Trophoblast cell (in vitro differentiated cells and primary cell): ENCODE results near the gene POU2F1.

Experiments
- DNase-seq, 2 donors: peaks; one replicate each; pipeline ENCODE4 v3.0.0-alpha.2; 2016
- H2AFZ ChIP-seq: 2 replicates; pipeline ENCODE4 v1.6.1; 2013; ENCODE audit warnings: low read length, moderate library complexity, mild to moderate bottlenecking; ENCODE audit not compliant: insufficient read depth, poor library complexity
- H2AK5ac ChIP-seq: 2 replicates; pipeline ENCODE4 v1.6.1; 2013; ENCODE audit warnings: mild to moderate bottlenecking, low read length
- H2BK120ac ChIP-seq: 2 replicates; pipeline ENCODE4 v1.6.1; 2013; ENCODE audit warnings: low read length, mild to moderate bottlenecking, moderate library complexity; ENCODE audit not compliant: insufficient read depth, poor library complexity
- H2BK12ac ChIP-seq: 2 replicates; pipeline ENCODE4 v1.6.1; 2013; ENCODE audit warnings: mild to moderate bottlenecking, low read length, moderate library complexity
- H2BK5ac ChIP-seq: 2 replicates; pipeline ENCODE4 v1.6.1; 2013; ENCODE audit warnings: low read length, low read depth, moderate library complexity, mild to moderate bottlenecking; ENCODE audit not compliant: poor library complexity
- H3K14ac ChIP-seq: 2 replicates; pipeline ENCODE4 v1.6.1; 2013; ENCODE audit warnings: mild to moderate bottlenecking, low read length
- H3K18ac ChIP-seq: 2 replicates; pipeline ENCODE4 v1.6.1; 2013; ENCODE audit warnings: mild to moderate bottlenecking, low read length
- H3K23ac ChIP-seq: 2 replicates; pipeline ENCODE4 v1.6.1; 2013; ENCODE audit warnings: low read length
- H3K27ac ChIP-seq: 2 replicates; pipeline ENCODE4 v1.5.1; 2013; ENCODE audit warnings: low read depth, mild to moderate bottlenecking, inconsistent platforms, low read length, moderate library complexity
- H3K27me3 ChIP-seq: 2 replicates; pipeline ENCODE4 v1.6.1; 2013; ENCODE audit warnings: inconsistent platforms, mild to moderate bottlenecking, low read length, moderate library complexity; ENCODE audit not compliant: insufficient read depth
- H3K36me3 ChIP-seq, 2 experiments: 1 replicate in 1 of 2; 2 replicates in 1 of 2; pipeline ENCODE4 v1.6.1; 2013; ENCODE audit warnings: low read length in 2 of 2, mild to moderate bottlenecking in 2 of 2, moderate library complexity in 1 of 2; ENCODE audit not compliant: insufficient read depth in 2 of 2, control insufficient read depth in 1 of 2
- H3K4ac ChIP-seq: 2 replicates; pipeline ENCODE4 v1.6.1; 2013; ENCODE audit warnings: low read depth, mild to moderate bottlenecking, low read length, moderate library complexity
- H3K4me1 ChIP-seq, 2 experiments: 1 replicate in 1 of 2; 2 replicates in 1 of 2; pipeline ENCODE4 v1.6.1; 2013; ENCODE audit warnings: low read length in 2 of 2, mild to moderate bottlenecking in 2 of 2, moderate library complexity in 1 of 2; ENCODE audit not compliant: insufficient read depth in 2 of 2, control insufficient read depth in 1 of 2
- H3K4me2 ChIP-seq: 2 replicates; pipeline ENCODE4 v1.6.1; 2013; ENCODE audit warnings: inconsistent platforms, mild to moderate bottlenecking, low read length, moderate library complexity
- H3K4me3 ChIP-seq: 2 replicates; pipeline ENCODE4 v1.5.1; 2013; ENCODE audit warnings: mild to moderate bottlenecking, low read depth, low read length, inconsistent platforms
- H3K79me1 ChIP-seq: one replicate; pipeline ENCODE4 v1.6.1; 2013; ENCODE audit warnings: low read length
- H3K79me2 ChIP-seq: 2 replicates; pipeline ENCODE4 v1.6.1; 2013; ENCODE audit warnings: low read length, mild to moderate bottlenecking; ENCODE audit not compliant: control insufficient read depth, insufficient read depth, poor library complexity
- H3K9ac ChIP-seq: 2 replicates; pipeline ENCODE4 v1.6.1; 2013; ENCODE audit warnings: mild to moderate bottlenecking, low read length
- H3K9me3 ChIP-seq: 2 replicates; pipeline ENCODE4 v1.6.1; 2013; ENCODE audit warnings: low read depth, mild to moderate bottlenecking, control low read depth, inconsistent platforms, low read length; ENCODE audit not compliant: insufficient read depth
- H4K12ac ChIP-seq: 2 replicates; pipeline ENCODE4 v1.6.1; 2013; ENCODE audit warnings: low read depth, mild to moderate bottlenecking, low read length, moderate library complexity
- H4K8ac ChIP-seq: 2 replicates; pipeline ENCODE4 v1.6.1; 2013; ENCODE audit warnings: low read depth, mild to moderate bottlenecking, low read length, moderate library complexity
- H4K91ac ChIP-seq: one replicate; pipeline ENCODE4 v1.6.1; 2013; ENCODE audit warnings: low read depth, mild to moderate bottlenecking, low read length, moderate library complexity
- WGBS: extraction: QIAGEN DNeasy Blood & Tissue Kit; methylation state at CpG from one replicate; pipeline ENCODE4 v1.1.7; 2013; ENCODE audit warnings: missing lambda C conversion rate; ENCODE audit not compliant: insufficient read length, insufficient coverage; ENCODE audit errors: extremely low coverage; 5-methylcytosine and 5-hydroxymethylcytosine counted together

The POU2F1 gene

DNA sequence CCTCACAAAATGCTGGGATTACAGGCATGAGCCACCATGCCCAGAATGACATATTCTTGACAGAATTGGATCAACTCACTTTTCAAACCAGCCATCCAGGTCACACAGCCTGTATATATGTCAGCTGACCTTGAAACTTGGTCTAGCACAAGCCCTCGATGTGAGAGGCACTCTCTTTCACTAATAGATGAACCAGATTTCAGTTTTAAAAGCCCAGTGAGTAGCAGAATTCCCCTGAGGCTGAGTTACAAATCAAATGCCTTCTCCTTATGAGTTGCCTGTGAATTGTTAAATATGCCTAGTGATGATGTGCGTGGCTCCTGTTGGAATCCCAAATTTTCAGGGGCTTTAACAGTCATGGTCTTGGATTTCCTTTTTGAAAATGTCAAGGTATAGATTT is 208.9 kb downstream of the POU2F1 start:
- no peak overlapping the region for H3K4me2 ChIP-seq
- H3K23ac ChIP-seq, result no peak overlapping the region
- no peak overlapping the region for H3K14ac ChIP-seq
- no peak overlapping the region for H2AFZ ChIP-seq
- H2BK5ac ChIP-seq, result no peak overlapping the region
- no peak overlapping the region for H3K9ac ChIP-seq
- H3K4me3 ChIP-seq, result no peak overlapping the region
- peaks cover 2% of the 10 kb centered on the region for H3K79me1 ChIP-seq
- no peak overlapping the region for H4K12ac ChIP-seq
- no peak overlapping the region for H4K91ac ChIP-seq
- H2BK12ac ChIP-seq, result no peak overlapping the region
- H3K27me3 ChIP-seq, result no peaks in the 10 kb centered on the region
- no peak overlapping the region for H3K18ac ChIP-seq
- H3K79me2 ChIP-seq, result no peaks in the 10 kb centered on the region
- no peak for DNase-seq
- H2BK120ac ChIP-seq, result no peak overlapping the region
- H2AK5ac ChIP-seq, result no peak overlapping the region
- WGBS, result no CpG with 5 or more reads among the region's 2 CpGs
- peaks cover 4% of the 10 kb centered on the region for H3K9me3 ChIP-seq
- no peak overlapping the region for H4K8ac ChIP-seq
- no peak overlapping the region for H3K27ac ChIP-seq
- H3K4ac ChIP-seq, result no peak overlapping the region
- peaks cover 0 to 8% of the 10 kb centered on the region in 2 experiments for H3K4me1 ChIP-seq
- peaks cover 0 to 1% of the 10 kb centered on the region in 2 experiments for H3K36me3 ChIP-seq

DNA sequence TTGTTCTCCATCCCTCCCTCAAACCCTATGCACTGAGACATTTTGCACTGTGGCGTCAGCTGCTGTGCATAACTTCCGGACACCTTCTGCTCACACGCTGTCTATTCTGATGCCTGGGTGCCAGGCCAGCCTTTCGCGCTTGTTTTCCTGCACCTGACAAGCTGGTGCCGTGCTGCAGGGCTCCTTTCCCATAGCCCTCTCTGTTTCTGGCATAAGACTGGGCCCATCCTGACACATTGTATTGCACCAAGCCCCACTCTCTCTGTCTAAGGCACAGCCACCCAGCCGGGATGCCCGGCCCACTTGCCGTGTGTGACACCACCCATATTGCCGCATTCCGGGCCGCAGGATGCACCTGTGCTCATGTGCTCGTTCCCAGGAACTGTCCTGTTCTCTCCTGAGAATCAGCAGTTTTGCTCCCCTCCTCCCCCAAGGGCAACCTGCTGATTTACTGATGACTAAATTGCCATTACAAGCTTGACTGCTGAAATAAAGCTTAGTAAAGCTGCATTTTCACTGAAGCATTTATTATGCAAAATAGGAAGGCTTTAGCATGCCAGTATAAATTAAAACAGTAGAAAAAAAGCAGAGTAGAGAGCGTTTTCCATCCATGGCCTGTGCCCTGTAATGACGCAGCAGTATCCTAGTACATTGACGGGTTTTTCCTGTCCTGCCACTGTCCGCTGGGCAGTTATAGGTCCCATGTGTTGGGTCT is 209.6 kb downstream of the POU2F1 start:
- peaks cover 0 to 8% of the 10 kb centered on the region in 2 experiments for H3K4me1 ChIP-seq
- WGBS, result no CpG with 5 or more reads among the region's 17 CpGs
- no peak overlapping the region for H3K27ac ChIP-seq
- no peak overlapping the region for H2BK120ac ChIP-seq
- no peaks in the 10 kb centered on the region for H3K27me3 ChIP-seq
- H3K14ac ChIP-seq, result no peak overlapping the region
- no peak overlapping the region for H3K18ac ChIP-seq
- H3K4me2 ChIP-seq, result no peak overlapping the region
- DNase-seq, result peak in 1 of 2 donors; percentile 8
- H3K4me3 ChIP-seq, result no peak overlapping the region
- H3K79me2 ChIP-seq, result no peaks in the 10 kb centered on the region
- H4K12ac ChIP-seq, result no peak overlapping the region
- no peak overlapping the region for H2AK5ac ChIP-seq
- H3K9me3 ChIP-seq, result peaks cover 4% of the 10 kb centered on the region
- H4K91ac ChIP-seq, result no peak overlapping the region
- no peak overlapping the region for H3K23ac ChIP-seq
- H2AFZ ChIP-seq, result no peak overlapping the region
- H4K8ac ChIP-seq, result no peak overlapping the region
- H3K9ac ChIP-seq, result no peak overlapping the region
- no peak overlapping the region for H2BK12ac ChIP-seq
- peaks cover 2% of the 10 kb centered on the region for H3K79me1 ChIP-seq
- no peak overlapping the region for H3K4ac ChIP-seq
- no peak overlapping the region for H2BK5ac ChIP-seq
- no peaks in the 10 kb centered on the region for H3K36me3 ChIP-seq

DNA sequence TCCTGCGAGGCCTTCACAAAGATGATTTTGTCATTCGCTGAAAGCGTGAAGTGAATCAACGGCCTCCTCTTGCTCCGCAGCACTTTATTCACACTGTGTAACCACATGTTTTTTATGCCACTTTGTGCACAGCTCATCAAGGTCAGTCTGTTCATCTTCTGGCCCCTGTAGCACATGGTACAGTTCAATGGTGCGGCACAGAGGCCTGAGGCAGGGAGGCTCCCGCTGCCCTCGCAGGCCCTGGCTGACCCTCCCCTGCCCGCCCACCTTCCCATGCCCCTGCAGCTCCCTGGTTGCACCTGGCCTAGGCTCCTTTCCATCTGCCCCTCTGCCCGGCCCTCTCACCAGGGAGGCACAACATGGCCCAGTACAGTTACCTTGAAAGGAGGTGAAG is 210.2 kb downstream of the POU2F1 start:
- Histone ChIP-seq H3K79me2 (no peaks in the 10 kb centered on the region), H2BK12ac (no peak overlapping the region), H3K14ac (no peak overlapping the region), H3K9ac (no peak overlapping the region), H3K4me2 (no peak overlapping the region), H4K91ac (no peak overlapping the region), H4K8ac (no peak overlapping the region), H2AK5ac (no peak overlapping the region), H3K36me3 (no peaks in the 10 kb centered on the region), H3K23ac (no peak overlapping the region), H3K79me1 (peaks cover 2% of the 10 kb centered on the region), H2AFZ (no peak overlapping the region), H2BK120ac (no peak overlapping the region), H3K9me3 (peaks cover 7% of the 10 kb centered on the region), H3K4ac (no peak overlapping the region), H3K4me3 (no peak overlapping the region), H3K27ac (no peak overlapping the region), H2BK5ac (no peak overlapping the region), H4K12ac (no peak overlapping the region), H3K4me1 (peaks cover 0 to 8% of the 10 kb centered on the region in 2 experiments), H3K18ac (no peak overlapping the region), H3K27me3 (no peaks in the 10 kb centered on the region)
- no peak for DNase-seq
- no CpG with 5 or more reads among the region's 10 CpGs for WGBS

DNA sequence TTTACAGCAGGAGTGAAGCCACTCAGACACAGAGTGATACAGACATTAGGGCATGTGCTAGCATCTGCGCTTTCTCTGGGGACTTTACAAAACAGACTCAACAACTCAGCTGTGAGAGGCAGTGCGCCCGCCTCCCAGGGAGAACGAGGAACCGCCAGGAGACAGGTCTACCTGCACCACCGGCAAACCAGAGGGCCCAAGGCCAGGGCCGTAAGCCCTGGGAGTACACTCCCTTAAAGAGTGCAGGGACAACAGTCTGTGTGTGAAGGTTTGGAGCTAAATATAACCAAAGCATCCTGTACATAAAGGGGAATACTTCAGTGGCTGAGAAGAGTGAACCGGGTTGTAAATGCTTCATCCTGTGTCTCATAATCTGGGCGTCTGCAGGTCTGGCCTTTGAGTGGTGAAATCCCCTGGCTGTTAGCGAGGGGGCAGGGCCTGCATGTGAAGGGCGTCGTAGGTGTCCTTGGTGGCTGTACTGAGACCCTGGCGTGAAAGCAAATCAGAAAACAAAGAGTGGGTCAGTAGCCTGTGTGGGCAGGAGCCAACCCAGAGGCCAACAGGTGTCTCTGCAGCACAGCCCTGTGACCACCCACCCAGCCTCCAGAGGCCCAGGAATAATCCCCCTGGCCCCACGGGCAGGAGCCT is 210.7 kb downstream of the POU2F1 start:
- Histone ChIP-seq H3K27me3 (no peaks in the 10 kb centered on the region), H3K9me3 (peaks cover 7% of the 10 kb centered on the region), H3K14ac (no peak overlapping the region), H3K9ac (no peak overlapping the region), H3K23ac (no peak overlapping the region), H4K91ac (no peak overlapping the region), H3K79me2 (no peaks in the 10 kb centered on the region), H3K4me1 (peaks cover 0 to 8% of the 10 kb centered on the region in 2 experiments), H2BK5ac (no peak overlapping the region), H3K18ac (no peak overlapping the region), H2AK5ac (no peak overlapping the region), H3K4me3 (no peak overlapping the region), H4K8ac (no peak overlapping the region), H2AFZ (no peak overlapping the region), H3K79me1 (peaks cover 2% of the 10 kb centered on the region), H3K36me3 (no peaks in the 10 kb centered on the region), H3K4me2 (no peak overlapping the region), H2BK12ac (no peak overlapping the region), H2BK120ac (no peak overlapping the region), H3K27ac (no peak overlapping the region), H4K12ac (no peak overlapping the region), H3K4ac (no peak overlapping the region)
- DNase-seq, result no peak
- WGBS, result no CpG with 5 or more reads among the region's 14 CpGs
